Measurements from ENCODE around the gene LETM1. TPM values are rescaled to one million over a fixed set of nuclear protein-coding genes. Genes with fewer than 3 reads are reported as not detected.

Gene LETM1
- total and polyA plus RNA-seq, 2 of the 13 experiments (the other 11 are each of a cell fraction or from before 2014, with no cell fraction given), result 9.7 to 41.6 TPM

DNA sequence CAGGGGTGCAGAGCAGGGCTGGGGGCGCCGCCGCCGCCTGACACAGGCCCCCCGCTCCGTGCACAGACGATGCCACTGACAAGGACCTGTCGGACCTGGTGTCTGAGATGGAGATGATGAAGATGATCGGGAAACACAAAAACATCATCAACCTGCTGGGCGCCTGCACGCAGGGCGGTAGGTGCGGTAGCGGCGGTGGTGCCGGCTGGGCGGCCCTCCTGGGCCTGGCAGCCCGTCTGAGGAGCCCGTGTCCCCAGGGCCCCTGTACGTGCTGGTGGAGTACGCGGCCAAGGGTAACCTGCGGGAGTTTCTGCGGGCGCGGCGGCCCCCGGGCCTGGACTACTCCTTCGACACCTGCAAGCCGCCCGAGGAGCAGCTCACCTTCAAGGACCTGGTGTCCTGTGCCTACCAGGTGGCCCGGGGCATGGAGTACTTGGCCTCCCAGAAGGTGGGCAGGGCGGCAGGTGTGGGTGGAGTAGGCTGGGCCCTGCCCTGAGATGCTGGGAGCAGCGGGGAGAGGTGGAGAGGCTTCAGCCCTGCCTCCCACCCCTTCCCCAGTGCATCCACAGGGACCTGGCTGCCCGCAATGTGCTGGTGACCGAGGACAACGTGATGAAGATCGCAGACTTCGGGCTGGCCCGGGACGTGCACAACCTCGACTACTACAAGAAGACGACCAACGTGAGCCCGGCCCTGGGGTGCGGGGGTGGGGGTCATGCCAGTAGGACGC is 50.3 kb downstream of the LETM1 start:
- 95% methylated on average over 15 of the region's 47 CpGs for WGBS (ENCODE audit: low lambda C conversion rate)
- H3K79me2 ChIP-seq (ENCODE audit: insufficient read depth, low read length), result peaks cover 1% of the 10 kb centered on the region
- no peak overlapping the region for H3K9ac ChIP-seq (ENCODE audit: insufficient read depth, low read depth, low read length)
- intact Hi-C loops (cut with micrococcal nuclease; ENCODE audit: unreplicated experiment), result no loop called here
- in situ Hi-C loops (cut with HindIII; ENCODE audit: extremely low pct_ligation_motif_present, low pct_unique_long_range_greater_than_20kb), result loop anchor here (10.0 kb wide), 1 partner anchor 51 kb away; no protein-coding TSS in a partner anchor
- ATAC-seq, result no peak
- no TSS peak for BruUV-seq (replicated peaks)
- H3K4me2 ChIP-seq (ENCODE audit: low read depth, low read length), result no peak overlapping the region
- H3K4me3 ChIP-seq (replicated peaks in 1 of 3; ENCODE audit: insufficient read depth in 1 of 3, low read depth in 2 of 3, low read length in 3 of 3), result no peak overlapping the region
- ChIA-PET CTCF (ENCODE audit: low intra/inter-chr PET ratio, low total read pairs) (no interaction called here), POLR2A (interaction anchor here (0.6 to 8.0 kb wide), 6 partner anchors 10 to 59 kb away, joined by 3 to 119 read pairs (median 6); partner anchors contain the start of gene FGFR3)
- no peak for DNase-seq (ENCODE audit: low spot score)
- H3K27ac ChIP-seq (ENCODE audit: extremely low read length, insufficient read depth, low read length), result no peak overlapping the region
- no peaks in the 10 kb centered on the region for H3K9me3 ChIP-seq (ENCODE audit: low read length)
- peak; percentile 40; the same call in 1 of the 2 replicates for TF ChIP-seq POLR2G (IDR thresholded peaks at IDR 0.05; ENCODE audit: low read depth, low read length)
- no peak for TF ChIP-seq TOE1 (CRISPR knock-in tag; IDR thresholded peaks at IDR 0.05)
- TF ChIP-seq RBFOX2 (IDR thresholded peaks at IDR 0.05; ENCODE audit: low read depth, low read length), result peak; percentile 64
- 0 out of 2 replicates have a peak, but pooled peaks have one; percentile 3 for TF ChIP-seq HNRNPL (IDR thresholded peaks at IDR 0.05; ENCODE audit: low read depth, low read length)
- TF ChIP-seq BCL6 (CRISPR knock-in tag; IDR thresholded peaks at IDR 0.05), result no peak
- 0 out of 2 replicates have a peak, but pooled peaks have one; percentile 26 for TF ChIP-seq POLR2AphosphoS5 (IDR thresholded peaks at IDR 0.05; ENCODE audit: low read depth, low read length)
- peak; percentile 94 for TF ChIP-seq AGO2 (optimal IDR thresholded peaks at IDR 0.05; ENCODE audit: low read depth, low read length)
- TF ChIP-seq AKAP8 (CRISPR knock-in tag; IDR thresholded peaks at IDR 0.05), result 0 out of 2 replicates have a peak, but pooled peaks have one; percentile 28
- no peaks in the 10 kb centered on the region for H3K27me3 ChIP-seq (ENCODE audit: control insufficient read depth in 1 of 2, insufficient read depth in 2 of 2, low read length in 2 of 2)
- H2AFZ ChIP-seq (ENCODE audit: low read length), result no peak overlapping the region
- no peak for FAIRE-seq
- peaks cover 19% of the 10 kb centered on the region; the same call in 1 of the 2 replicates for H4K20me1 ChIP-seq (ENCODE audit: insufficient read depth, low read length)
- peaks cover 29 to 57% of the 10 kb centered on the region in 2 experiments for H3K36me3 ChIP-seq (replicated peaks in 1 of 2; ENCODE audit: control insufficient read depth in 1 of 2, insufficient read depth in 2 of 2, low read length in 2 of 2)
- peaks cover 45% of the 10 kb centered on the region for H3K4me1 ChIP-seq (ENCODE audit: insufficient read depth, low read length)
